ENCODE data around the gene AMOTL1.

The AMOTL1 gene

DNA sequence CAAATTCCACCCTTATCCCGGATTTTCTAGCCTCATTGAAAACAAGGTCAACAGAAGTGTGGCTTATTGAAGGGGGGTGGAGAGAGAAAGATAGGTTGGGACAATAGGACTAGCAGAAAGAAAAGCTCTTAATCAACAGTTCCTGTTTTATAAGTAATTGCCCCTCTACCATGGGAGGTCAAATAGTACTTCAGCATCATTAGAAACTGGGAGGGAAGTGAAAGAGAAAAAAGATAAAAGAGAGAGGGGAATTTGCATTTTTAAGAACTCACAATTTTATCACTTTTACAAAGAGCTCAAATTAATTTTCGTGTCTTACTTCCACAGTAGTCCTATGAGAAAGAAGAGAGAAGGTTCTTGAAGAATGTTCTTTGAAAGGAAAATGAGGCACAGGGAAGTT is 89.2 kb downstream of the AMOTL1 start:
- no peak for DNase-seq (ENCODE audit: low spot score)

DNA sequence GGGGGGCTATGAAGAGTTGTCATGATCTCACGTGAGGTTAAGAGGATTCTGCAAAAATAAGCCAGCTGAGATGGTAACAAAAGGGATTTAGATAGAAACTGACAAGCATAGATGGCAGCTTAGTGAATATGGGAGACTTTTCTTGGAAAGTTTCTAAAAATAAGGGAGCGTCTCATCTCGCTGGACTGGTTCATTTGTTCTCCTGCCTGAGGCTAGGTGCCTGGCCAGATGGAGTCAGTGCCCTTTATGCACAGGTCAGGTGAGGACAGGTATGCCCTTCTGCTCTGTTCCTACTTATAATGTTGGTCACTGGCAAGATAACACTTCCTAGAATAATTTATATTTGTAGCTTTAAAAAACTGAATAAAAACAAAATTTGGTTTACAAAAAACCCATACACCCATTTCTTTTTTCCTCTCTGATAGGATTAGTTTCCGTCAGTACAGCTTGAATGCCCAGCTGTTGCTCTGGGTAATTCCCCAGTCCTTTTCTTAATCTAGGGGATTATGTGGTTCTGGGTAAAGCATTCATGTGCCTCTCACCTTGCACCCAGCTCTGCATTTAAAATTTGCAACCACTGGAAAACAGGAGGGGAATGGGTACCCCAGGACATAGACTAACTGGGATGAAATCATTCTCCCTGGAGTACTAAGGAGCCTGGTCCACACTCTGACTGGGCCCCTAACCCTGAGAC is 90.0 kb downstream of the AMOTL1 start:
- no peak for DNase-seq (ENCODE audit: low spot score)

DNA sequence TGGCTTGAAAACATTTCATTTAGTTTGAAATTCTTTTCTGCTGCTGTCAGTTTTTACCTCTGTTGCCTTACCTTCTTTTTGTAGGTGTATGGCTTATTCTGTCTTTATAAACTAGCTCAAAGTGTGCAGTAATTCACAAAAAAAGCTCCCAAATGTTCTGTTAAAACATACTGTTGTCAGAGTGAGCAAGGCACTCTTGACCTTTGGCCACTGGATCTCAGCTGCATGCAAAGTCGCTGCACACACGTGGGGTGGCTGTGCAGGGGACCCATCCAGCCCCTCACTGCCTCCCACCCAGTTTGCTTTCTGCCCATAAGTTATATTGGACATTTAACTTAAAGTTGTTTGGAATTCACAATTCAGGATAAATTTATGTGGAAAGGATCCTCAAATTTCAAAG is 92.2 kb downstream of the AMOTL1 start:
- DNase-seq (ENCODE audit: low spot score): no peak

DNA sequence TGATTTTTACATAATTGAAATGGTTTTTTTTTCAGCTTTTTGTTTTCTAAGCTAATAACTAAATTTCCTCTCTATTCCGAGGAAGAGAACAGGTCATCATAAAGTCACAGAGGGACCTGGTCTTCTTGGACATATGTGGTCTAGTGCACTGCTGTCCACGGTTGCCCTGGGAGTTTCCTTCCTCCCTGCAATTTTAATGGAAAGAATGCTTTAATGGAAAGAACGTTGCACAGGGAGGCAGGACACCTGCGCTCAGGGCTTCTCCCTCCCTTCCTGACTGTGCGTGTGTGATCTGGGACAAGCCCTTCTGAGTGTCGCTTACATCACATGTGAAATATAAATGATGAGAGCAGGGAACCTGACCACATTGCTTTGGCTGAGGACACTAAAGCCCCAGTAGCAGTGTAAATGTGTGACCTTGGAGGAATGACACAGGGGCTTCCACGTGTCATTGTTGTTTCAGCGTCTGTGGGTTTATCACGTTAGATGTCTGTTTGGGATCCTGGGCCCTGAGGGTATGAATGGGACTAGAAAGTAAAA is 93.2 kb downstream of the AMOTL1 start:
- no peak for DNase-seq (ENCODE audit: low spot score)

DNA sequence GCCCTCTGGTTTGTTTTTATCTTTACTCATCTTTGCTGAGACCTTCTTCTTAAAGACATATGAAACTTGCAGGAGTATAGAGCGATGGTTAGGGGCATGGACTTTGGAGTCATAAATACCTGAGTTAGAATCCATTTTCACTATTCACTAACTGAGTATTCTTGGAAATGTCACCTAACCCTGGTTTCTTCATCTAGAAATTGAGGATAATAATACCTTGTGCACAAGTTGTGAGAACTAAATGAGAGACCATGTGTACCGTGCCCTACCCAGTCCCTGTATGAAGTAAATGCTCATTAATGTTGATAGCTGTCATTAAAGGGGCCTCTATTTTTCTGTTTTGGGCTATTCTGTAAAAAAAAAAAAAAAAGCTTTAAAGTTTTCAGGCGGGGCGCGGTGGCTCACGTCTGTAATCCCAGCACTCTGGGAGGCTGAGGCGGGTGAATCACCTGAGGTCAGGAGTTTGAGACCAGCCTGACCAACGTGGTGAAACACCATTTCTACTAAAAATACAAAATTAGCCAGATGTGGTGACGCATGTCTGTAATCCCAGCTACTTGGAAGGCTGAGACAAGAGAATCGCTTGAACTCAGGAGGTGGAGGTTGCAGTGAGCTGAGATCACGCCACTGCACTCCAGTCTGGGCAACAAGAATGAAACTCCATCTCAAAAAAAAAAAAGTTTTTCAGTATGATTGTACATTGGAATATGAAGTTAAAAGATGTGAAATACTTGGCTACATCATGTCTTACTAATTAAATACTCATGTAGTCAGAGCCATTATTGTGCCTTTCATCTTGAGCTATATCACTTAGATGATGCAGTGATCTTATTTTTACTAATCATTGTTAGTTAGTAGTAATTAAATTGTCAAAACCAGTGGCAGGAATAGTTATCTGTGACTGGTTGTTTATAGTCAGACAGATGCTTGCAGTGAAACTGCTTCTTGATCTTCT is 95.0 kb downstream of the AMOTL1 start:
- no peak for DNase-seq (ENCODE audit: low spot score)

DNA sequence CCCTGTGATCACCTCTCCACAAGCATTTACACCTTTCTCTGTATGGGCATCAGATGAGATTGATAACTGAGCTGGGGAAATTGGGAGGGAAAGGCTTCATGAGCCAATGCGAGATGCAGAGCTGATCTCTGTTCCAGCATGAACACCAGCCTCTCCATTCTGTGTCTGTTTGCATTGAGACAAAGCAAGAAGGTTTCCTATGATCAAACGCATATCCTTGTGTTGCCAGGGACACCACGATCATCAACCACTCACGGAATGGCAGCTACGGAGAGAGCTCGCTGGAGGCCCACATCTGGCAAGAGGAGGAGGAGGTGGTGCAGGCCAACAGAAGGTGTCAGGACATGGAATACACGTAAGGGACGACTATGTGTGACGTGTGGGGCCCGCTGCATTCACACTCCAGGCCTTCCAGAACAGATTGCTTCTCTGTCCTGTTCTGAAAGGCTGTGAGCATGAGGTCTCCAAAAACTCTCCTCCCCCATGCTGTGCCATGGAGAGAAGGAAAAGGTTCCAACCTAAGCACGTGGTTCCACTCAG is 96.4 kb downstream of the AMOTL1 start:
- DNase-seq (ENCODE audit: low spot score): no peak

DNA sequence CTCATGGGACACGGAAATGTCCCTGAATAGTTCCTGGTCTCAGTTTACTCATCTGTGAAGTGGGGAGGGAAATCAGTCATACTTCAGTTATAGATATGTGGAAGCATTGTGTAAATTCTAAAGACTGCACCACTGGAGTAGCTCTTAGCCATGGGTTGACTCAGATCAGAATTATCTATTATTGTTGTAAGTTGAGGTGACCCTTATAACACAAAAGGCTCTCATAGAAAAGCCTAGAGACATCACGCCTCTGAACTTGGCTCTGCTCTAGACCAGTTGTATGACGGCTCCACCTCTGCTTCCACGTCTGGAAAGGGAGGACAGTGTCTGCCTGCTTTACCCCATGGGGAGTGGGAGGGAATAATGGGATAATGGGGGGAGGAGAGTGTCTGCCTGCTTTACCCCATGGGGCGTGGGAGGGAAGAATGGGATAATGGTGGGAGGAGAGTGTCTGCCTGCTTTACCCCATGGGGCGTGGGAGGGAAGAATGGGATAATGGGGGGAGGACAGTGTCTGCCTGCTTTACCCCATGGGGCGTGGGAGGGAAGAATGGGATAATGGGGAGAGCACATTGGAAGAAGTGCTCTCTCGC is 98.2 kb downstream of the AMOTL1 start:
- no peak for DNase-seq (ENCODE audit: low spot score)

DNA sequence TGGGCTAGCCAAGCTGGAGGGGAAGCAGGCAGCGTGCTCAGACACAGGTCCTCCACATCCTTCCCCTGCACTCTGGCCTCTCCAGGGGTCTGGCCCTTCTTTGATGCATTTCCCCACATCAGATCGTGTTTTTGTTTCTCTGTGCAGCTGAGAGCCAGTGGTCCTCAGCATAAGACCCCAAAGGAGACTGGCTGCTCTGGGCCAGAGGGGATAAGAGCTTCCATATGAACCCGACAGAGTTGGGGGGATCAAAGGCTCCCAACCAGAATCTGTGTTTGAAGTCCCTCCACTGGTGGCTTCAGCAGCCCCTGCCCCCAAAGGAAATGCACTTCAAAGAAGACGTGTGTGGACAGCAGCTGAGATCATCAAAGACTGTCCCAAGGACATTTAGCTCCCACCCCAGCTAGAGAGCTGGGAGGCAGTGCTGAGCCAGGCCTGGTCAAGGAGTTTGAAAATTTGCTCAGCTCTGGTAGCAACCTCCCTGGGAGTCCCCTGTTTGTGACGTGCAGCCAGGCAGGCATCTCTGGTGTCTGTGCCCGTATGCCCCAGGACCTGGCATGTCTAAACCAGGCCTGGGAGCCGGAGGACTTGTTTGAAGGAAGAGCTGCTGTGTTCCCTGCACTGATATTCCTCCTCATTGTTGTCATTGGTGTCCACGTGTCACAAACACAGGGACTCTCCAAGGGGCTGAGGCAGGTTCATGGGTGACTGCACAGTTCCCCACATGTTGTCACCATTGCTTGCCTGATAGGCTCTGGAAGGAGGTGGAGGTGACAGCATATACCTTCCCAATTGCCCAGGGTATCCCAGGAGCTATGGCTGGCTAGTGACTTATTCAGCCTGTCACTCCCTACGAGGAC is 99.0 kb downstream of the AMOTL1 start:
- no peak for DNase-seq (ENCODE audit: low spot score)

DNA sequence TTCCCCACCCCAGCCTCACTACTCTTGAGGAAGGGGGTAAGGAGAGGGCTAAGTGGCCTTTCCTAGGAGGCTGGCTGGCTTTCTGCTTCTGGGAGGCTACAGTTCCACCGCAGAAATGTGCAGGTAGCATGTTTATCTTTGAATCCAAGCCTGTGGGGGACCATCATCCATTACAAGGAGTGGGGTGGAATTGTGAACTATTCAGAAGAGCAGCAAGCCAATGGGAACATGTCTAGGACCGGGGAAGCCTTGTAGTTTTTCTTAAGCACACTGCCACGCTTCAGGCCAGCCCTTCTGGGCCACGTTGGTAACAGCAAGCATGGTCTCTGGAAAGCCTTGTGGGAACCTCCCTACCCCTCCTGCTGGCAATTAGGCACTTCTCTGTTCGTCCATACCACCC is 100.3 kb downstream of the AMOTL1 start:
- no peak for DNase-seq (ENCODE audit: low spot score)

DNA sequence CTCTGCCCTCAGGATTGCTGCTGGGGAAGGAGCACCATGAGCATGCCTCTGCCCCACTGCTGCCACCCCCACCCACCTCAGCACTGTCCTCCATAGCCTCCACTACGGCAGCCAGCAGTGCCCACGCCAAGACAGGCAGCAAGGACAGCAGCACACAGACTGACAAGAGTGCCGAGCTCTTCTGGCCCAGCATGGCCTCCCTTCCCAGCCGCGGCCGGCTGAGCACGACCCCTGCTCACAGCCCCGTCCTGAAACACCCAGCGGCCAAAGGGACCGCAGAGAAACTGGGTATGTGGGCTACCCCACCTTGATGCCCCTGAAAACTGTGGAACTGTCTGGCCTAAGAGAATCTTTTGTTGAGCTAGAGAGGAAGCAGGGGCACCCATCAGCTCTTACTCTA is 101.0 kb downstream of the AMOTL1 start:
- DNase-seq (ENCODE audit: low spot score): no peak

DNA sequence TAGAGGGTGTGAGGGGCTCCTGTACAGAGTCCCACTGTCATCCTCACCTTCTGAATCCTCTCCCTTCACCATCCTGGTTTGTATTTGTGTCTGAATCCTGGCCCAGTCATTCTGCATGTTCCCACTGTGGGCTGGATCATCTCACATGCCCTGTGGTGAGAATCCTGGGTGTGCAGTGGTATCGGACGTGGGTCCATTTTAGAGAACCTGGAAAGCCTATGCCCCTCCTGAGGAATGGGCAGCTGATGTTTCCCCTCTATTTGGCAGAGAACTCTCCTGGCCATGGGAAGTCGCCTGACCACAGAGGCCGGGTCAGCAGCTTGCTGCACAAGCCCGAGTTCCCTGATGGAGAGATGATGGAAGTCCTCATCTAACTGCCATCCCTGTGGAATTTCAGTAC is 102.3 kb downstream of the AMOTL1 start:
- no peak for DNase-seq (ENCODE audit: low spot score)

DNA sequence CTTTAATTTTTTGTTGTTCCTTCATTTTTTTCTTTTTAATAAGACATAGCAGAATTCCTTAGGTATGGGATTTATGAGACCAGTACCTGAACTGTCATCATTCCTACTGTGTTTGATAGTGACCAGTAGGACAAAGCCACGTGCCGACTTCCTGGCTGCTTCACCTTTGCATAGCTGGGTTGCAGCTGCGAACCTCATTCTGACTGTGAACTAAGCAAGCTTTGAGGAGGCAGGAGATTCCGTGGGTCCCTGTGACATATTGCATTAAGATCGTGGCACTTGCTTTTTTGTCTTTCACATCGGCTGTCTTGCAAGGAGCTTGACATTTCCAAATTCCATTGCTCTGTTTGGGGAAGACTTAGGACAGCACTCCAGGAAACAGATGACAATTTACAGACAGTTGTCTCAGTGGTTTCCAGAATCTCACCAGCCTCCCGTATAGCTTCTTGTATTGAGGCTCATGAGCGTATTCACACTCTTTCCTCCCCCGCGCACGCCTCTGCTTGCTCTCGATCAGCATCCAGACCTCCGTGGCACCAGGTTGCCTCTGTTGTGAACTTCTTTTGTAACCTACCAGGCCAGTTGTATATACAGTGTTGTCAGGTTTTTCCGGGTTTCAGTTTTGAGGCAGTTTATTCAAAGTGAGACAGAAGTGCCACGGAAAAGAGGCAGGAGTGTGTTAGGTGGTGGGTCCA is 103.5 kb downstream of the AMOTL1 start:
- no peak for DNase-seq (ENCODE audit: low spot score)

DNA sequence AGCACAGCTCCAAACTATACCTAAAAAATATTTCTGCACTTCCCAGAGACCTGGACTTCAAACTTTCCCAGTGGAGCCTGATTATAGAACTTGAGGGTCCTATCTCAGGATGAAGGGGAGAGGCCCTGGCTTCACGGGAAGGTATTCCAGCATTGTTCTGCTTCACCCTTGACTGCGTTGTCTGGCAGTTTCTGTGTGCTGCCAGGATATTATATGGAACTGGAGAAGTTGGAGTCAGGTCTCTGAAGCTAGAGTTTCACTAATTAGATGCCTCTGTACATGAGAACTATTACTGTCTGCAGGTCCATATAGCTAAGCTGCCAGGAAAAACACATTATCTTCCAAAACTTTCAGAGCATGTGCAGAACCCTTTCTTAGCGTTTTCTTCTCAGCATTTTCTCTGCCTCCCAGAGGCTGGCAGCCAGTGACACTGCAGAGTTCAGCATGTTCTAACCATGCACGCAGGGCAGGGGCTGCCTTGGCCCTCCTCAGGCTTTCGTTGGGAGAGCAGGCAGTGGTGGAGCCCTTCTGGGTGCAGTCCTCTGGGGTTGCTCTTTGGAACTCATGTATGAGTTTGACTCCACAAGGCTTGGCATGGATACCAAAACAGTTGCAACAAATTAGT is 105.9 kb downstream of the AMOTL1 start:
- no peak for DNase-seq (ENCODE audit: low spot score)

DNA sequence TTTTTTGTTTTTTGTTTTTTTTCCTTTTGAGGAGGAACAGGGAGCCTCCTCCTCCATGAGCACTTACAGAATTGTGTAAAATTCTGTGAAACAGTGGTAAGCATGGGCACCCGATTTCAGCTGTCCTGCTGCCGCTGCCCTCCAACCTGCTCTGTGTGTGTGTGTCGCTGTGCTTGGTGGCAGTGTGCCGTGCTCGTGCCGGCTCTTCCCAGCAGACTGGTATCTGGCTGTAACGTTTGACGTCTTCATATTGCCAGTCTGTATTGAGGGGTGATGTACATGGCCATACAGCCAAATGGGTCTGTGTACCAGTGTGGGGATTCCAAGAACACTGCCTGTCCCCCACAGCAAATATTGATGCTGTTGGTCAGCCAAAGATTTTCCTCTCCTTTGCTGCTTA is 108.1 kb downstream of the AMOTL1 start:
- DNase-seq (ENCODE audit: low spot score): no peak

DNA sequence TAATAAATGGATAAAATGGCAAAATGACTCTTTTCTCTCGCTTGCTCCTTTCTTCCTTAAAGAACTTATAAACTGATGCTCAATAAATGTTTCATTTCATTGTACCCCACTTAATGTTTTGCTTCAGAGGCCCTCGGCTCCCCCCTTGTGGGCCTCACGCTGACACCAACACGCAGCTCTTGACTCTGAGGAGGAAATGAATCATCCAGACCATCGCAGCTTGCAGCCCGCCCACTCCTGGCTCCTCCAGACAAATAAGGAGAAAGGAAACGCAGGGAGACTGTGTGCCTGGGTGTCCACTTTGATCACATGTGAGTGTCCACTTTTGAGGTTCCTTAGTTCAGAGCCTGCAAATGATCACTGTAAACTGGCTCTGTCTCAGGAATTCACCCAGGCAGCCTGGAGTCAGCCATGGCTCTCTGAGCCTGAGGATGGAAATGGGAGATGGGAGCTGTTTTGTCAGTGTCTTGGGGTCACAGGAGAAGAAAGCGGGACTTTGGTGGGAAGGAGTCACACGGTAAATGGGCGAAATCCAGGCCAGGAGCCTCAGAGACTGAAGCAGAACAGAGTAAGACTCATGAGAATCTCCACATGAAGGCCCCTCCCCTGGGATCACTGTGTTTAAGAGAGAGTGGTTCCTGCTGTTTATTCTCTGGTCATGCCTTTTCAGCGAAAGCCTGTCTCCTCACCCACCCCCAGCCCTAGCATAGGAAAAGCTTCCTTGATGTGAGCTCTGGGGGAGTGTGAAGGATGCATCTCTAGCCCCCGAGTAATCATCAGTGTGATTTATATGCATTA is 108.7 kb downstream of the AMOTL1 start:
- DNase-seq (ENCODE audit: low spot score): peak; percentile 45

DNA sequence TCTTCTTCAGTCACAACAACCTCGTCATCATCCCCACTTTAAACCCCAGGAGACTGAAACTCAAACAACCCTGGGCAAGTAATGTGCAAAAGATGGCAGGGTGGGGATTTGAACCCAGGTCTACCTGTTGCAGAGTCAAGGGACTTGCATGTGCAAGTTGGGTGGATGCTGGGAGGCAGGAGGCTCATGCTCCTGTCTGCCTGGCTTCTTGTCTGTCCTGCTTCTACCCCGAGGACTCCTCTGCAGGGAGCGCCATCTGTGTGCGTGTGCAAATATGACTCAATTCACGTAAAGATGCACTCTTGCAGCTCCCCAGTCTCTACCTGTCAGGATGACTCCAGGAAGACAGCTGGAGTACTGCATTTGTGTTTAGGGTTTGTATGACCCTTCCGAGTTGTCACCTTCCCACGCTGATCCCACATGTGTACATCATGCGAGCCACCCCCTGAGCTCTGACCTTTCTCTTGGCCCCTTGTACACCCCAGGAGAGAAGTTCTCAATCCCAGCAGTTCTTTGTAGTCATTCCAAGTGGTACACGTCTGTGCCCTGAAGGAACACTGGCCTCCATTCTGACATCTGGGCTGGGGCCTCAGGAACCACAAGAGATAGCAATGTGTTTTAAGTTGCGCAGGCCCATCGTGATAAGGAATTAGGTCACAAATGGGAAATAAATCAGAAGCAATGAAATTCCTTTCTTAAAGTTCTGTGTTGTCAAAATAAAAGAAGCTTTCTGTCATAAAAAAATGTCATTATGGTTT is 109.5 kb downstream of the AMOTL1 start:
- no peak for DNase-seq (ENCODE audit: low spot score)

DNA sequence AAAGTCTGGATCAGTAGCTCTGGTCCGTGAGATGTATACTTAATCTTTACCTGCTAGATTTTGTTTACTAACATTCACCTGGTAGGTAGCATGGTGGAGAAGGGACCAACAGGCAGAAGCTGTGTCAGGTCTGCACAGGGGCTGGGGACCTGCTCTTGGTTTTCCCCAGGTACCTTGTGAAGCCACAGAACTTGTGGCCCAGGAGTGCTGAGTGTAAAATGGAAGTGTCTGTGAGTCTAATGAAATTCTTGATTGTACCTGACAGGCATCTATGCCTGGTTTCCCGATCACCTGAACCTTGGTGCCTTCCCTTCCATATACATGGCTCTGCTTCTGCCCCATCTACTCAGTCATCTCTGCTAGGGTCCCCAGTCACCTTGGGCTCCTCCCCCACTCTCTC is 110.8 kb downstream of the AMOTL1 start:
- no peak for DNase-seq (ENCODE audit: low spot score)

DNA sequence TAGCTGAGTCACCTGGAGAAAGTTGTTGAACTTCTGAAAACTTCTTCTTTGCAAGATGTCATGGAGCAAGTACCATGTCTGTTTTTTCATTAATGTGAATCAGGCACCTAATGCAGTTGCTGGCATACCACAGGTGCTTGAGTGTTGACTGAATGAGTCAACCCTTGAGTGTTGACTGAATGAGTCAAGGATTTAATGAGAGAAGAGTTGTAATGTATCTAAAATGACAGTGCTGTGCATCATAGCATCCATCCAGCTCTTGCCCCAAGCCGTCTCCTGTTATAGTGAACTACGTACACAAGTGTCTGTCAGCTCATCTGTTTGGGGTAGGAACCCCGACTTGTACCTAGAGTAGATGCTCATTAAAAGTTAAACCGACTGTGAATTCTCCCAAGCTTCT is 112.1 kb downstream of the AMOTL1 start:
- no peak for DNase-seq (ENCODE audit: low spot score)

DNA sequence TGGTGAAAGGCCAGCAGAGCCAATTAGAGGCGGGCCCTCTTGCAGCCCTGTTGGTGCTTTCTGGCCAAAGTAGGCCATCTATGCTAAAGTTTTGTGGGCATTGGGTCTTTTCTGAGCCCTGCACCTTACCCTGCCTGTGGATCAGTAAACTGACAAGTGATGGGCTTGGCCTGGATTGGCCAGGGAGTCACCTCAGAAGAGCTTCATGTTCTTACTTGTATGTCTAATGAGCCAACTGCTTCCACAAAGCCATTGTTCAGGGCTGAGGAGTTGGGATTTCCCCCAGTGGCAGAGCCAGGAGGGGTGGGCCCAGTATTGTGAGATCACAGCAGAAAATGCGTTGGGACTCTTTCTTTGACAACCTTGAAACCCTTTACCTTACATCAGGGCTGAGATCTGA is 114.8 kb downstream of the AMOTL1 start:
- no peak for DNase-seq (ENCODE audit: low spot score)

All from putamen (tissue), 1 donor.